ENCODE results near the gene TBC1D22A. TPM values are rescaled to one million over a fixed set of nuclear protein-coding genes. Genes with fewer than 3 reads are reported as not detected.
A peak's percentile ranks its signal among the peaks of the same experiment; 100 is the strongest.

TBC1D22A gene
- total and polyA plus RNA-seq, 9 donors: 12.5 to 25.6 (median 18.5) TPM

- no peaks in the 10 kb centered on the region for H3K27me3 ChIP-seq
- intact Hi-C loops (cut with DNase I): no loop called here
- 93 to 96% (median 94%) methylated on average over 13 of the region's 13 CpGs for WGBS, 3 donors
- TF ChIP-seq CTCF (IDR thresholded peaks at IDR 0.05) (no peak), POLR2A (IDR thresholded peaks at IDR 0.05) (no peak), EP300 (IDR thresholded peaks at IDR 0.05) (no peak)
- peak in 1 of 5 donors; percentile 21 for DNase-seq
- no peak overlapping the region for H3K4me3 ChIP-seq
- H3K4me1 ChIP-seq (ENCODE audit: insufficient read depth): peaks cover 25% of the 10 kb centered on the region
- no peak overlapping the region for H3K27ac ChIP-seq
- H3K9me3 ChIP-seq: no peaks in the 10 kb centered on the region
- no peaks in the 10 kb centered on the region for H3K36me3 ChIP-seq
These were observed 442.6 kb downstream of the TBC1D22A start for GRCh38 chr22:47205081-47205491.

- no peaks in the 10 kb centered on the region for H3K36me3 ChIP-seq
- intact Hi-C loops (cut with DNase I): no loop called here
- no peak overlapping the region for H3K27ac ChIP-seq
- WGBS, 3 donors: 92 to 96% (median 93%) methylated on average over 10 of the region's 10 CpGs
- TF ChIP-seq CTCF (IDR thresholded peaks at IDR 0.05) (no peak), POLR2A (IDR thresholded peaks at IDR 0.05) (no peak), EP300 (IDR thresholded peaks at IDR 0.05) (no peak)
- no peak overlapping the region for H3K4me3 ChIP-seq
- DNase-seq: peak in 1 of 5 donors; percentile 13
- no peaks in the 10 kb centered on the region for H3K9me3 ChIP-seq
- H3K4me1 ChIP-seq (ENCODE audit: insufficient read depth): peaks cover 20% of the 10 kb centered on the region
- H3K27me3 ChIP-seq: no peaks in the 10 kb centered on the region
These were observed 443.1 kb downstream of the TBC1D22A start for GRCh38 chr22:47205554-47205953.

- H3K36me3 ChIP-seq: no peaks in the 10 kb centered on the region
- intact Hi-C loops (cut with DNase I): no loop called here
- no peaks in the 10 kb centered on the region for H3K9me3 ChIP-seq
- H3K4me1 ChIP-seq (ENCODE audit: insufficient read depth): peaks cover 15% of the 10 kb centered on the region
- H3K27ac ChIP-seq: no peak overlapping the region
- no peaks in the 10 kb centered on the region for H3K27me3 ChIP-seq
- H3K4me3 ChIP-seq: no peak overlapping the region
- WGBS, 3 donors: 96 to 100% (median 97%) methylated on average over 3 of the region's 3 CpGs
- DNase-seq: no peak
- TF ChIP-seq POLR2A (IDR thresholded peaks at IDR 0.05) (no peak), EP300 (IDR thresholded peaks at IDR 0.05) (no peak), CTCF (IDR thresholded peaks at IDR 0.05) (no peak)
These were observed 443.7 kb downstream of the TBC1D22A start for GRCh38 chr22:47206164-47206563.

- intact Hi-C loops (cut with DNase I): no loop called here
- no peak for TF ChIP-seq EP300 (IDR thresholded peaks at IDR 0.05)
- no peak for TF ChIP-seq CTCF (IDR thresholded peaks at IDR 0.05)
- no peak for TF ChIP-seq POLR2A (IDR thresholded peaks at IDR 0.05)
- Histone ChIP-seq H3K9me3 (no peaks in the 10 kb centered on the region), H3K4me3 (no peak overlapping the region), H3K27me3 (no peaks in the 10 kb centered on the region), H3K36me3 (no peaks in the 10 kb centered on the region), H3K27ac (no peak overlapping the region), H3K4me1 (ENCODE audit: insufficient read depth) (peaks cover 9% of the 10 kb centered on the region)
- DNase-seq: peak in 1 of 5 donors; percentile 9
- 91 to 96% (median 93%) methylated on average over 9 of the region's 9 CpGs for WGBS, 3 donors
These were observed 444.3 kb downstream of the TBC1D22A start for GRCh38 chr22:47206666-47207218.

Measured in ovary (tissue), 9 donors.